Measurements from ENCODE around the gene NKTR.

DNA sequence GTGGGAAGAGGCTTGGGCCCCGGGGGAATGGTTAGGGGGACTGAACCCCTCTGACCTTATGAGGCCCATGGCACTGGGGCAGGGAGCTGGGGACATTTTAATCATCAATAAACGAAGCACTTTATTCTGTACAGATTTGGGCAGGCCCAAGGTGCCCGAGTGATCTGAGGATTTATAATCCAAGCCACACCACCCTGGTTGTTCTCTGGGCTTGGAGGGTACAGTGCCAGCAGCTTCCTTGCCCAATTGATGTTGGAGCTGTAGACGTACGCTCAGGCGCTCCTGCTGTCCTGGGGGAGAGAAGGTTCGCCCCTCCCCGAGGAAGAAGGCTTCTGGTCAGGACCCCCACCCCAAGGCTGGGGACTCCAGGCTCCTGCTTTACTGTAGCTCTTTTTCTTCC lies 65.5 kb downstream of the NKTR start:
- TF ChIP-seq SUZ12 (IDR thresholded peaks at IDR 0.05; ENCODE audit: extremely low read depth, insufficient read depth, insufficient read length): no peak
- no peak for TF ChIP-seq YY1 (IDR thresholded peaks at IDR 0.05; ENCODE audit: insufficient read depth, insufficient read length)
- no peak for TF ChIP-seq ZNF274 (IDR thresholded peaks at IDR 0.05; ENCODE audit: low read depth, low read length)

Data from NT2/D1 (cell line).